HepG2 (cell line): Measurements from ENCODE around the gene UBAP2L. TPM values are rescaled to one million over a fixed set of nuclear protein-coding genes. Genes with fewer than 3 reads are reported as not detected.
A peak's percentile ranks its signal among the peaks of the same experiment; 100 is the strongest.

ENCODE experiments used
- ATF1 ChIP-seq: IDR thresholded peaks from 2 replicates; pipeline ENCODE4 v1.6.1; 2016; ENCODE audit warnings: mild to moderate bottlenecking, control low read depth
- CHCHD3 ChIP-seq: sonication (generic); formaldehyde crosslinking; IDR thresholded peaks from 2 replicates; pipeline ENCODE4 v1.8.0; 2022; ENCODE audit warnings: mild to moderate bottlenecking, missing genetic modification reagents, moderate library complexity
- DDIT3 ChIP-seq: sonication (generic); formaldehyde crosslinking; IDR thresholded peaks from 2 replicates; pipeline ENCODE4 v1.4.0; 2020; ENCODE audit warnings: mild to moderate bottlenecking, missing genetic modification reagents
- ETV6 ChIP-seq: sonication (generic); formaldehyde crosslinking; conservative IDR thresholded peaks from 2 replicates; pipeline ENCODE4 v1.4.0; 2020; ENCODE audit warnings: missing genetic modification reagents
- FIP1L1 ChIP-seq: fragments of 200-400 bp; formaldehyde crosslinking; IDR thresholded peaks from 2 replicates; pipeline ENCODE4 v1.6.1; 2018; ENCODE audit warnings: low read depth, mild to moderate bottlenecking, low read length, moderate library complexity, borderline replicate concordance; ENCODE audit not compliant: insufficient read depth
- FOXA3 ChIP-seq: IDR thresholded peaks from 2 replicates; pipeline ENCODE4 v1.6.1; 2016; ENCODE audit warnings: missing genetic modification reagents, missing compliant biosample characterization
- GLI4 ChIP-seq: sonication (generic); formaldehyde crosslinking; IDR thresholded peaks from 2 replicates; pipeline ENCODE4 v1.5.1; 2020; ENCODE audit warnings: missing genetic modification reagents, mild to moderate bottlenecking, moderate library complexity, borderline replicate concordance
- GTF2F1 ChIP-seq: fragments of 150-350 bp; IDR thresholded peaks from 2 replicates; pipeline ENCODE4 v1.6.1; 2014; ENCODE audit warnings: low read length
- HDAC2 ChIP-seq: sonication (generic); formaldehyde crosslinking; IDR thresholded peaks from 2 replicates; pipeline ENCODE4 v1.4.0; 2020; ENCODE audit warnings: missing genetic modification reagents
- HNRNPLL ChIP-seq: fragments of 200-400 bp; formaldehyde crosslinking; IDR thresholded peaks from 2 replicates; pipeline ENCODE4 v1.6.1; 2017; ENCODE audit warnings: mild to moderate bottlenecking, low read depth, low read length; ENCODE audit not compliant: poor library complexity, severe bottlenecking
- KAT8 ChIP-seq: IDR thresholded peaks from 2 replicates; pipeline ENCODE4 v1.6.1; 2016; ENCODE audit warnings: missing genetic modification reagents, missing compliant biosample characterization
- MAF1 ChIP-seq: sonication (generic); formaldehyde crosslinking; IDR thresholded peaks from 2 replicates; pipeline ENCODE4 v1.5.0; 2020; ENCODE audit warnings: missing genetic modification reagents, borderline replicate concordance
- POLR2AphosphoS2 ChIP-seq: IDR thresholded peaks from 2 replicates; pipeline ENCODE4 v1.6.1; 2011; ENCODE audit warnings: low read depth, low read length, improper control_type of control experiment
- SYNCRIP ChIP-seq: fragments of 200-400 bp; formaldehyde crosslinking; IDR thresholded peaks from 2 replicates; pipeline ENCODE4 v1.6.1; 2018; ENCODE audit warnings: mild to moderate bottlenecking, low read depth, low read length; ENCODE audit not compliant: insufficient read depth
- WIZ ChIP-seq: sonication (generic); formaldehyde crosslinking; IDR thresholded peaks from 2 replicates; pipeline ENCODE4 v1.5.1; 2020; ENCODE audit warnings: mild to moderate bottlenecking, missing genetic modification reagents
- YEATS2 ChIP-seq: sonication (generic); formaldehyde crosslinking; IDR thresholded peaks from 2 replicates; pipeline ENCODE4 v1.4.0; 2020; ENCODE audit warnings: missing genetic modification reagents, borderline replicate concordance
- ZBTB20 ChIP-seq: sonication (generic); formaldehyde crosslinking; IDR thresholded peaks from 2 replicates; pipeline ENCODE4 v1.8.1; 2023; ENCODE audit warnings: missing genetic modification reagents, low read depth, mild to moderate bottlenecking, borderline replicate concordance
- ZFP82 ChIP-seq: sonication (generic); formaldehyde crosslinking; IDR thresholded peaks from 2 replicates; pipeline ENCODE4 v1.5.1; 2020; ENCODE audit warnings: mild to moderate bottlenecking, missing genetic modification reagents, borderline replicate concordance
- ZNF121 ChIP-seq: sonication (generic); formaldehyde crosslinking; IDR thresholded peaks from 2 replicates; pipeline ENCODE4 v1.5.0; 2020; ENCODE audit warnings: mild to moderate bottlenecking, missing genetic modification reagents
- ZNF276 ChIP-seq: sonication (generic); formaldehyde crosslinking; IDR thresholded peaks from 2 replicates; pipeline ENCODE4 v1.4.0; 2020; ENCODE audit warnings: mild to moderate bottlenecking, low read depth, missing genetic modification reagents
- ZNF432 ChIP-seq: sonication (generic); formaldehyde crosslinking; IDR thresholded peaks from 2 replicates; pipeline ENCODE4 v1.5.0; 2020; ENCODE audit warnings: missing genetic modification reagents, mild to moderate bottlenecking, borderline replicate concordance
- ZNF616 ChIP-seq: sonication (generic); formaldehyde crosslinking; IDR thresholded peaks from 2 replicates; pipeline ENCODE4 v1.5.0; 2020; ENCODE audit warnings: low read depth, mild to moderate bottlenecking, missing genetic modification reagents
- ZNF629 ChIP-seq: sonication (generic); formaldehyde crosslinking; conservative IDR thresholded peaks from 2 replicates; pipeline ENCODE4 v1.5.0; 2020; ENCODE audit warnings: missing genetic modification reagents
- ZNF672 ChIP-seq: sonication (generic); formaldehyde crosslinking; IDR thresholded peaks from 2 replicates; pipeline ENCODE4 v1.8.1; 2022; ENCODE audit warnings: missing genetic modification reagents
- ZNF879 ChIP-seq: sonication (generic); formaldehyde crosslinking; IDR thresholded peaks from 2 replicates; pipeline ENCODE4 v1.8.1; 2023; ENCODE audit warnings: missing genetic modification reagents
- polyA plus RNA-seq, 8 experiments: library from polyadenylated mRNA; depleted of rRNA in 3 of 8; stranded (reverse) in 7 of 8; unstranded in 1 of 8; fragments of >200 nt; fragmentation: Illumina TruSeq in 4 of 8; extraction: Trizol in 4 of 8; gene quantifications; 2 replicates each; pipeline versions ENCODE4 v1.2.1 to v1.2.3, GENCODE V29; 2011 to 2016; ENCODE audit warnings: low read depth in 4 of 8, missing spikeins in 1 of 8, mixed read lengths in 1 of 8; ENCODE audit not compliant: insufficient read depth in 1 of 8
- total RNA-seq, 5 experiments: library from RNA; depleted of rRNA; stranded (reverse); fragments of >200 nt; fragmentation: Illumina TruSeq; extraction: Trizol; gene quantifications; 2 replicates each; pipeline ENCODE4 v1.2.3, GENCODE V29; 2016; ENCODE audit warnings: low read depth in 1 of 5

The UBAP2L gene
- total and polyA plus RNA-seq, 2 of the 13 experiments (the other 11 are each of a cell fraction or from before 2014, with no cell fraction given): 74.2 to 159 TPM

GRCh38 chr1:154272217-154272998 is 51.7 kb downstream of the UBAP2L start, which contains the start of gene HAX1 (continued):
- TF ChIP-seq CHCHD3: no peak
- no peak for TF ChIP-seq GTF2F1
- TF ChIP-seq ZNF879 (CRISPR knock-in tag): no peak
- TF ChIP-seq POLR2AphosphoS2: no peak
- TF ChIP-seq MAF1 (CRISPR knock-in tag): no peak
- no peak for TF ChIP-seq ZNF629
- TF ChIP-seq SYNCRIP: no peak
- TF ChIP-seq ETV6 (CRISPR knock-in tag): no peak
- peak; percentile 84 for TF ChIP-seq ATF1 (CRISPR knock-in tag)
- TF ChIP-seq ZNF672 (CRISPR knock-in tag): no peak
- peak; percentile 57 for TF ChIP-seq HNRNPLL
- TF ChIP-seq ZNF276 (CRISPR knock-in tag): no peak
- no peak; the same call in none of the 2 replicates for TF ChIP-seq FOXA3 (CRISPR knock-in tag)
- no peak for TF ChIP-seq ZNF616 (CRISPR knock-in tag)
- TF ChIP-seq KAT8: peak; percentile 97
- TF ChIP-seq GLI4 (CRISPR knock-in tag): no peak
- TF ChIP-seq WIZ (CRISPR knock-in tag): peak; percentile 77; the same call in 1 of the 2 replicates
- TF ChIP-seq YEATS2 (CRISPR knock-in tag): peak; percentile 82; the same call in 1 of the 2 replicates
- TF ChIP-seq ZNF121: no peak
- peak; percentile 73; the same call in 1 of the 2 replicates for TF ChIP-seq ZFP82 (CRISPR knock-in tag)
- no peak for TF ChIP-seq ZNF432 (CRISPR knock-in tag)
- no peak; the same call in 1 of the 2 replicates for TF ChIP-seq ZBTB20 (CRISPR knock-in tag)
- TF ChIP-seq DDIT3 (CRISPR knock-in tag): 0 out of 2 replicates have a peak, but pooled peaks have one; percentile 64
- peak; percentile 71; the same call in 1 of the 2 replicates for TF ChIP-seq FIP1L1
- TF ChIP-seq HDAC2: peak; percentile 93
